NCI-H2227 (cell line): ENCODE results near the gene PNPLA7.
A peak's percentile ranks its signal among the peaks of the same experiment; 100 is the strongest.
"Not testable (repeated sequence)": the region's sequence is repeated elsewhere in the genome, so short reads cannot be mapped to it uniquely, and the experiment has no call there.

ENCODE experiments used
- DNase-seq: peaks from one replicate; lab custom pipeline; 2025; ENCODE audit not compliant: unreplicated experiment; lab: John Stamatoyannopoulos, UW

PNPLA7 gene

DNA sequence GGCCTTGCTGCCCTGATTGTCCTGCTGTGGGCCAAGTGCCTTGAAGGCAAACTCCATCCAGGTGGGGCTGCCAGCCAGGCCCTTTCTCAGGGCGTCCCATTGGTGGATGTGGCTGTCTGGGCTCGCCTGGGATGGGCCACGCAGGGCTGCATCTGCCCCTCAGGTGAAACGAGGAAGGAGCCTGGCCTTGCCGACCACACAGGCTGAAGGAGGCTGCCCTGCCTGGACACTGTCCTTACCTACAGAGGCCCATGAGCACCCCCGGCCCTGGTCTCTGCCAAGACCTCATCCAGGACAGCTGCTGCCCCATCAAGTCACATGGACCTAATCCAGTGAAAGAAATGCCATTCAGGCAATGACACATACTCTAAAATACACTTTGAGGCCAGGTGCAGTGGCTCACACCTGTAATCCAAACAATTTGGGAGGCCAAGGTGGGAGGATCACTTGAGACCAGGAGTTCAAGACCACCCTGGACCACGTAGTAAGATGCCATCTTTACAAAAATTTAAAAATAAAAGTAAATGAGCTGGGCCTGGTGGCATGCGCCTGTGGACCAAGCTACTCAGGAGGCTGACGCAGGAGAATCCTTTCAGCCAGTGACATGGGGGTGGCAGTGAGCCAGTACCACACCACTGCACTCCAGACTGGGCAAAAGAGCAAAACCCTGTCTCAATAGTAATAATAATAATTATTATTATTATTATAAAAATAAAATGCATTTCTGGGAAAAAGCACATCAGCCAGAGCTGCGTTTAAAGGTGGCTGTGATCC, 33.9 kb downstream of the PNPLA7 start:
- no peak for DNase-seq

DNA sequence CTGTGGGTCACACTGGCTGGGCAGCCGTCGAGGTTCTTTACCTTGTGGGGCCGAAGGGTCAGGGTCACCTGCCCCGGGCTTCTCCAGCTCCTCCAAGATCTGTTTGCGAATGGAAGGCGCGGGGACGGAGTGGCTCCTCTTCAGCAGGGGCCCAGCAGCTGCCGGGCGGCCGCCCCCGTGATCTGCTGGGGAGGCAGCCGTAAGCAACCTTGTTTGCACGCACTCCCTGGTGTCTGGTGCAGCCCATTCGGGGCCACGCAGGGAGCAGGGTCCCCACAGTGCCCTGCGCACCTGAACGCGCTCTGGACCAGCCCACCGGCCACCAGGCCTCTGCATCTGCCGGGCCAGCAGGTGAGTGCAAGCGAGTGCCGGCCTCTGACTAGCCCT, 34.9 kb downstream of the PNPLA7 start:
- DNase-seq: no peak

DNA sequence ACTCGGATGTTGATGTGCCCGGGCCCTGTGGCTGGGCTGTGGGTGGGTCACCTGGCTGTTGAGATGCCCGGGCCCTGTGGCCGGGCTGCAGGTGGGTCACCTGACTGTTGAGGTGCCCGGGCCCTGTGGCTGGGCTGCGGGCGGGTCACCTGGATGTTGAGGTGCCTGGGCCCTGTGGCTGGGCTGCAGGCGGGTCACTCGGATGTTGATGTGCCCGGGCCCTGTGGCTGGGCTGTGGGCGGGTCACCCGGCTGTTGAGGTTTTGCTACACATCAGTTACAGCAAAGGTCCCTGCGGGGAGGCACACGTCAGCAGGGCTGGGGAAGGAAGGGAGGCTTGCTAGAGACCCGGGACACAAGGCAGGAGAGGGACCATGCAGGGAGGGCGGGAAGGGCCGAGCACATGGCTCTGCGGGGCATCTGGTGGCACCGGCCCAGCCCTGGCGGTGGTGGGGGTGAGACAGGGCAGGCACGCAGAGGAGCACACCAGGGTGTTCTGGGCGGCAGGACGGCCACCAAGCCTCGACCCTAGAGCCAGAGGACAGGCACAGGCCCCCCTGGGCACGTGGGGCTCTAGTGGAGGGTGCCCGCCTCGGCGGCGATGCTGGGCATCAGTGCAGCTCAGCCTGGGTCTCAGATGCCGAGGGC, 35.4 kb downstream of the PNPLA7 start:
- no peak for DNase-seq

DNA sequence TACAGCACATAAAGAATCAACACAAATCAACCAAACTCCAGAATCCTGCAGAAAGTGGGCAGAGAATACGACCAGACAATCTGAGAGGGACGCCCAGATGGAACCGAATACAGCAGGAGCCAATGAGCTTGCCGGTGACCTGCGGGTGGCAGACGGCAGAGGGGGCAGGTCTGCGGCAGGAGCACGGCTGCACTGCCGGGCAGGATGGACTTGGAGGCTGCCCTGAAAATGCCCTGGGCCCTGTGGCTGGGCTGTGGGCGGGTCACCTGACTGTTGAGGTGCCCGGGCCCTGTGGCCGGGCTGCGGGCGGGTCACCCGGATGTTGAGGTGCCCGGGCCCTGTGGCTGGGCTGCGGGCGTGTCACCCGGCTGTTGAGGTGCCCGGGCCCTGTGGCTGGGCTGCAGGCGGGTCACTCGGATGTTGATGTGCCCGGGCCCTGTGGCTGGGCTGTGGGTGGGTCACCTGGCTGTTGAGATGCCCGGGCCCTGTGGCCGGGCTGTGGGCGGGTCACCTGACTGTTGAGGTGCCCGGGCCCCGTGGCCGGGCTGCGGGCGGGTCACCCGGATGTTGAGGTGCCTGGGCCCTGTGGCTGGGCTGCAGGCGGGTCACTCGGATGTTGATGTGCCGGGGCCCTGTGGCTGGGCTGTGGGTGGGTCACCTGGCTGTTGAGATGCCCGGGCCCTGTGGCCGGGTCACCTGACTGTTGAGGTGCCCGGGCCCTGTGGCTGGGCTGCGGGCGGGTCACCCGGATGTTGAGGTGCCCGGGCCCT, 36.2 kb downstream of the PNPLA7 start:
- not testable (repeated sequence) for DNase-seq

DNA sequence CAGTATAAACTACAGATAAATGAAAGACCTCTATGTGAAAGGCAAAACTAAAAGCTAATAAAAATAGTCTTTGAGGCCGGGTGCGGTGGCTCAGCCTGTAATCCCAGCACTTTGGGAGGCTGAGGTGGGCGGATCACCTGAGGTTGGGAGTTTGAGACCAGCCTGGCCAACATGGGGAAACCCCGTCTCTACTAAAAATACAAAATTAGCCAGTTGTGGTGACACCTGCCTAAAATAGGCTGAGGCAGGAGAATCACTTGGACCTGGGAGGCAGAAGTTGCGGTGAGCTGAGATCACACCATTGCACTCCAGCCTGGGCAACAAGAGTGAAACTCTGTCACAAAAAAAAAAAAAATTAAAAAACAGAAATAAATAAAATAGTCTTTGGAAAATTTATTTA, 37.1 kb downstream of the PNPLA7 start:
- DNase-seq: not testable (repeated sequence)

DNA sequence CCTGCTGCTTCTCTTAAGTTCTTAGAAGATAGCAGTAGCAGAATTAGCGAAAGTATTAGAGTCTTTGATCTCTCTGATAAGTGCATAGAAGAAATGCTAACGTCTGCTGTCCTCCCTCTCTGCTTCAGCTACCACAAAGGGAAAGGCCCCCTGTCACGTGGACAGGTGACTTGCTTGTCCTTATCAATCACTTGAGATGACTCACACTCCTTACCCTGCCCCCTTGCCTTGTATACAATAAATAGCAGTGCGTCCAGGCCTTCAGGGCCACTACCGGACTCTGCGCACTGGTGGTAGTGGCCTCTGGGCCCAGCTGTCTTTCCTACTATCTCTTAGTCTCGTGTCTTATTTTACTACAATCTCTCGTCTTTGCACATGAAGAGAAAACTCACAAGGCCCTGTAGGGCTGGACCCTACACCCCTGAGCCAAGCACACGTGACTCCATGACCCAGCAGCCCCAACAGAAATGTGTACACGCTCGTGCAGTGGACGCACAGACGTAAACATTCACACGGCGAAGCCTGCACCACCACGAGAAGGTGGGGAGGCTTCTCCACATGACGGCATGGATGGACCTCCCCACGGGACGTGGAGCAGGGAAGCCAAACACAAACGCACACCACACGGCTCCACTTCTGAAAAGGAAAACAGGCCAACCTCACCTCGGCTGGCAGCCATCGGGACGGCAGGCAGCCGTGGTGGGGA, 38.3 kb downstream of the PNPLA7 start:
- DNase-seq: no peak

DNA sequence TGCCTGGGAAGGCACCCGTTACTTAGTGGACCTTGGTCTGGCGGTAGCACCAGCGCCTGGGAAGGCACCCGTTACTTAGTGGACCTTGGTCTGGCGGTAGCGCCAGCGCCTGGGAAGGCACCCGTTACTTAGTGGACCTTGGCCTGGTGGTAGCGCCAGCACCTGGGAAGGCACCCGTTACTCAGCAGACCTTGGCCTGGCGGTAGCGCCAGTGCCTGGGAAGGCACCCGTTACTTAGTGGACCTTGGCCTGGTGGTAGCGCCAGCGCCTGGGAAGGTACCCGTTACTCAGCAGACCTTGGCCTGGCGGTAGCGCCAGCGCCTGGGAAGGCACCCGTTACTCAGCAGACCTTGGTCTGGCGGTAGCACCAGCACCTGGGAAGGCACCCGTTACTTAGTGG, 39.1 kb downstream of the PNPLA7 start:
- DNase-seq: not testable (repeated sequence)

DNA sequence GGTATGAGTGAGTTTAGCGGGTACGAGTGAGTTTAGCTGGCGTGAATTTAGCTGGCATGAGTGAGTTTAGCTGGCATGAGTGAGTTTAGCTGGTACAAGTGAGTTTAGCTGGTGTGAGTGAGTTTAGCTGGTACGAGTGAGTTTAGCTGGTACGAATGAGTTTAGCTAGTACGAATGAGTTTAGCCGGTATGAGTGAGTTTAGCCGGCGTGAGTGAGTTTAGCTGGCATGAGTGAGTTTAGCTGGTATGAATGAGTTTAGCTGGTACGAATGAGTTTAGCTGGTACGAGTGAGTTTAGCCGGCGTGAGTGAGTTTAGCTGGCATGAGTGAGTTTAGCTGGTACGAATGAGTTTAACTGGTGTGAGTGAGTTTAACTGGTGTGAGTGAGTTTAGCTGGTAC, 41.0 kb downstream of the PNPLA7 start:
- DNase-seq: no peak

DNA sequence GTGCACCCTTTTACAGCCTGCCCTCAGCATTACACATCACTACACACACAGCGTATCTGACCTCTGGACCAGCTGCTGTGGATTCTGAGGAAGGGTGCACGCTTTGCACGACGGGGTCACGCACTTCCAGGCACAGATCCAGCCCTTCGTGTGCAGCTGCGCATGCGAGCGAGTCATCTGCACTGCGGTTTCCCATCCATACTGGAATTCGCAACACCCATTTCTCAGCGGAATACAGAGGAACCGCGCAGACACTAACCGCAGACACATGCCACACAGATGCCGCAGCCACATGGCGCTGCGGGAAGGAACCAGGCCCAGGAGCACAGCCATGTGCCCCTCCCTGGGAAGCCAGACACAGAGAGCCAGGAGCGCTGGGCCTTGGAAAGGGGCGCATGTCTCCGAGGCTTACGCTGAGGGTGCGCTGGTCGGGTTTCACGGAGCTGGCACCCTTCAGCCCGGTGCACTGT, 43.5 kb downstream of the PNPLA7 start:
- no peak for DNase-seq

DNA sequence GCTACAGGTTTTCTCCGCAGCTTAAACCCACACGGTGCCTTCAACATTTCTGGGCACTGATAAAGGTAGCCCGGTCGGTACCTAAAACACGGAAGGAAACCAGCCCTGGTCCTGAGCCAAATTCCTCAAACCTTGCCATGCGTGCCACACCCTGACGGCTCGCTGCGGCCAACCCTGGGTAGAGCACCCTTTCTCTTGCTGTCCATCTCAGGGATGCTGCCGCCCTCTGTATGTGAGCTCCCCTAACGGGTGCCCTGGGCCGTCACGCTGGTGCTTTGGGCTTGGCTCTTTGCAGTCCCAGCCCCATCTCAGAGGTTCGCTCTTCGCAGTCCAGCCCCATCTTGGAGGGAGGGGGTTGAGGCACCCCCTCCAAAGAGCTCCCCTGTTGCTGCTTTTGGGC, 43.9 kb downstream of the PNPLA7 start:
- no peak for DNase-seq

DNA sequence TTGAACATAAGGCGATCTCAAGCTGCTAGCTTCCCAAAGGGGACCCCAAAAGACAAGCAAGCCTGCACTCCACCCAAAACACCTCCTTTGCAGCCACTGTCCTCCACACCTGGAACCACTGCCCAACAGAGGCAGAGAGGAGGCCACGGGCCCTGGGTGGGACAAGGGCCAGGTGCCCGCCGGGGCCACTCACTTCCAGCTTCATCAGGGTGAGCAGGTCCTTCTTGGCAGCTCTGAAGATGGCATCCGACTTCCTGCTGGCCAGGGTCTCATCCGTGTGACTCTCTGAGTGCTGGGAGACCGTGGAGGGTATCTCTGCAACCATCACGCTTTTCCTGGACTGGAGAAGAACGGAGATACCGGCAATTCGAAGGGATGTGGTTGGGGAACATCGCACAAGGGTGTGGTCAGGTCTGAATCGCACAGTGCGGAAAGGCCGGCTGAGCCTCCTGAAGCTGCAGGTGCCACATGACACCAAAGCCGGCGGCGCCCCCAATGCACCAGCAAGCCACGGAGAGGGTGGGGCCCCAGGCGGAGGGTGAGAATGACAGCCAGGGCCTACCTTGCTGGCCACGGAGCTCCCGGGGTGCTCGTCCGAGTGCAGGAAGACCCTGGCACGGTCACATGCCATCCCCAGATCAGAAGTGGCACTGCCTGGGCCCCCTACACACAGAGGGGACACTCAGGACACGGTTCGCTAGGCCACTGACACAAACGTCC, 44.6 kb downstream of the PNPLA7 start:
- no peak for DNase-seq

DNA sequence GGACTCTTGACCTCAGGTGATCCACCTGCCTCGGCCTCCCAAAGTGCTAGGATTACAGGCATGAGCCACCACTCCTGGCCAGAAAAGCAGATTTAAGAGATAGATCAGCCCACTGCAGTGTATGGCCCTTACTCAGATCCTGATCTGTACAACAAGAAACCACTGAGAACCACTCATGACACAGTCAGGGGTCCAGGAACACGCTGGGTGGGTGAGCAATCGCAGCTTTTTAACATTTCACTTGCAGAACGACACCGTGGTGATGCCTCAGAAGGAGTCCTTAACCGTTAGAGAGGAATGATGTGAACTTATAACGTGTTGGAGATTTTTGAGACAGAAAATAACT, 45.8 kb downstream of the PNPLA7 start:
- no peak for DNase-seq

DNA sequence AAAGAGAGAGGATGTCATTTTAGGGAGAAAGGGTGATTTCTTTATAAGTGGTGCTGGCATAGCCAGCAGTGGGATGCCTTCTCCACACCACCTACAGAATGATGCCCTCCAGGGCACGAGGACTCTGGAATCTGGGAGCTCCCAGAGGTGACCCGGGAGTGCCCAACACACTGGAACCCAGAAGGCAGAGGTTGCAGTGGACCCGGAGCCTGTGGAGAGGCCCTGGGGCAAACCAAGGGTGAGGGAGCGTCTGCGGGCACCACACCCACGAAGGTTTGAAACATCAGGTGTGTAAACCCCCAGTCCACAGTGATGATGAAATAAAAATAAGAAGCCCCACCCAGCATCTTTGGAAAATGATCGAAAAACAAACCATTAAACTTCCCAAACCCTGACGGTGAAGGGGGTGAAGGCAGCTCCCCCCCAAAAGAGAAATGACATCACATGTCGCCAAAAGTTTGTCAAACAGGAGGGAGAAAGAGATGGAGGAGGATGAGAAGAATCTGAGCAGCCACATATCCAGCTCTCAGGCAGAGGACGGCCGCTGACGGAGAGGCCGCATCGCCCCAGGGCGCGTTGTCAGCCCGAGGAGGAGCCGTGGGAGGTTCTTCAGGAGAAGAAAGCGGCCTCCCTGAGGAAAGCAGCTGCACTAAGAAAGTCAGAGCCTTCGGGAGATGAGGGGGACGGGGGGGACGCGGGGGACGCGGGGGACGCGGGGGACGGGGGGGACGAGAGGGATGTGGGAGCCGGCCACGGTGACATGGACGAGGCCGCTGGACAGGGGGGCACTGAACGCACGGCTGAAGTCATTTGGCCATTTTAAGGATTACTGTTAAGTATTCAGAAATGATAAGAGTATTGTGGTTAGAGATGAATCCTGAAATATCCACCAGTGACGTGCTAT, 47.9 kb downstream of the PNPLA7 start:
- DNase-seq: peak; percentile 59

DNA sequence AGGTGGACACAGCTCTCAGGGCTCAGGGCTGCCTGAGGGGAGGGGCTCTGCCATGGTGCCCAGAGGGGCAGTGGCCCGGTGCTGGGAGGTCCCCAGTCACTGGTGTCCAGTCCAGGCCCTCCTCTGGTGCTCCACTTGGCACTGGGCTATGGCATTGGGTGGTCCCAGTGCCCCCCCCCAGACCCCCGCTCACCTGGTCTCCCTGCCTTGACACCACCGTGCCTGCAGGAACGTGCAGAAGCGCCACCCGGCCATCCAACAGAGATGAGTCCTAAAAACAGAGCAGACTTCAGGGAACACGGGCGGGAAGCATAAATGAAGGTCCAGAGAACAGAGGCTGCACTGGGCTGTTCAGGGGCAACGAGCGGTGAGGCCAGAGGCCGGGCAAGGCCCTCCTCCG, 48.7 kb downstream of the PNPLA7 start:
- no peak for DNase-seq

DNA sequence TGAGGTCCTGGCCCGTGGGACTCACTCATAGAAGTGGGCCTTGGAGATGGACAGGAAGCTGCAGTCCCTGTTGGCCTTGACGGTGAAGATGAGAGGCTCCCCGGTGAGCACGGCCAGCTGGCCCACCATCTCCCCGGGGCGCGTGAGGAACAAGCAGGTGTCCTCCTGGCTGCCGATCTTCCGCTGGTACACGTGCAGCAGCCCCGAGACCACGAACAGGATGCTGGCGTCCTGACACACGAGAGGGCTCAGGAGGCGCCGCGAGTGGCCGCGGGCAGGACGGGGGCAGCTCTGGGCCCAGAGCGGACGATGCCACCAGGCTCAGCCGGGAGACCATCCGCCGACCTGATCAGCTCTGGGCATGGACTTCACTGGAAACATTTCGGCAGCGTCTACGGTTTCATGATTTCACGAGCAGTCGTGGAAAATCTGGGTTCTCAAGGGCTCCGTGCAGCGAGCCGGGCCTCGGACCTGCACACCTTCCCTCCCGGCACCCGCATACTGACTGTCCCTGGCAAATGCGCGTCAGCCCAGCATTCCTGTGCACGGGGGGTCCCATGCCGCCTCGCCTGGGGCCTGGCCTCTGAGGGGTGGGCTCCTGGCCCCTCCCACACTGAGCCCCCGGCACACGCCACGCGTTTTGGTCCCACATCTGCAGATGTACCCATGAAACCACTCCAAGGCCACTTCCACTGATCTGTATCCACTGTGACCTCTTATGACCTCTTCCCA, 49.4 kb downstream of the PNPLA7 start:
- no peak for DNase-seq

DNA sequence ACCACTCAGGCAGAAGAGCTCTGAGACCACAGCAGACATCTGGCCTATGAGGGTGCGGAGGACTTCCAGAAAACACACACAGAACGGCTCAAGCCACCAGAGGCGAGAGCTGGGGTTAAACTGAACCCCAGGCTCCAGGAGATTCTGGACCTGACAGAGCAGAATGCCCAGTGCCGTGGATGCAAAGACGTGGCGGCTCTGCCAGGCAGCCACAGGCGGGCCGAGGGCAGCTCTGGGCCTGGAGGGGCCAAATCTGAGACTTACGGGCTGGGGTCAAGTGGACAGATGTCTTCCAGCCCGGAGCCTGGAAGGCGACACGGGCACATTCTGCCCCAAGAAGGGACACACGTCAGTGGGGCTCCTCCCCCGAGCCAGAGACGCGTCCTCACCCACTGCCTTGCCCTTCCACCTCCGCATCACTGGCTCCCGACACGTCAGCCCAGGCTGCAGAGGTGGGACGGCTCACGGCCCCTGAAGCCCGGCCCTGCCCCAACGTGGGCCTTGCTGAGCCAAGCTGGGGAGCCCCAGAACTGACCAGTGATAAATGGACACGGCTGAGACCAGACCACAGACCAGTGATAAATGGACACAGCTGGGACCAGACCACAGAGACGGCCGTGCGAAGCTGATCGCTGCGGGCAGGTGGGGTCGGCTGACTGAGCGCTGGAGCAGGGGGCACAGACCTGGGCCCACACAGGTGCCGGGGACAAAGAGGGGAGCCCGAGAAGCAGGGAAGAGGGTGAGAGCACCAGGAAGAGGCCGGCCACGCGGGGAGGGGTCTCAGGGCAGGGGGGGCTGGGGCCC, 50.1 kb downstream of the PNPLA7 start:
- DNase-seq: no peak

DNA sequence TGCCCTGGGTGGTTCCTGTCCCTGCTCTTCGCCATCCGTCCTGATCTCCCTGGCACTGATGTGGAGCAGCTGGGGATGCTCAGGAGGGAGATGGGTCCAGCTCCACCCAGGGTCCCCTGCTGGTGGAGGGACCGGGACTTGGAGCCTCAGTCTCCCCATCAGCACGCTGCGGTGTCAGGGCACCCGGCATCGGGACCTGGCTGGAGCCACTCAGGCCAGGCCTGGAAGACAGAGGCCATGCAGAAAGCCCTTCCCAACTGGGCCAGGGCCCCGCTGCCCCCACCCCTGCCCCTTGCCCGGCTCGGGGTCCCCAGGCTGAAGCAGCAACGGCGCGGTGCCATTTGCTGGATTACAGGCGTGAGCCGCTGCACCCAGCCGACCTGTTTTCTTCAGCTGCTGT, 50.8 kb downstream of the PNPLA7 start:
- no peak for DNase-seq

DNA sequence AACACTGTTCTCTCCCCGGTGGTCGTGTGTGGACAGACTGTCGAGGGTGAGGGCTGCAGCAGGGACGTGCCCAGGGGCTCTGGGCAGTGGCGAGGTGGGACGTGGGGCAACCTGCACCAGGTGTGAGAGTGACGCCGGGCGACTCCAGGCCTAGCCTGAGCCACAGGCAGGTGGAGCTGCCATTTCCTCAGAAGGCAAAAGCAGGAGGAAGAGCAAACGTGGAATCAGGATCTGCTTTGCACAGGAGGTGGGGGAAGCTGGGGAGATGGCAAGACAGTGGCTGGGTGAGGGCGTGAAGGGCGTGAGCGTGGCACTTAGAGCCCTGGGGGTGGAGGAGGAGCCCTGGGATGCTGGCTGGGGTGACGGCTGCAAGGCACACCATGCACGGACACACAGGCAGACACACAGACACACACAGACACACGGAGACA, 51.5 kb downstream of the PNPLA7 start:
- DNase-seq: no peak
